GM15510 (cell line): ENCODE data around the gene NPRL2.

Experiments
- POLR2A ChIP-seq: IDR thresholded peaks from 3 replicates; pipeline ENCODE4 v1.6.1; 2011; ENCODE audit warnings: borderline replicate concordance; ENCODE audit not compliant: insufficient read length; ENCODE audit errors: extremely low read depth

NPRL2 gene

DNA sequence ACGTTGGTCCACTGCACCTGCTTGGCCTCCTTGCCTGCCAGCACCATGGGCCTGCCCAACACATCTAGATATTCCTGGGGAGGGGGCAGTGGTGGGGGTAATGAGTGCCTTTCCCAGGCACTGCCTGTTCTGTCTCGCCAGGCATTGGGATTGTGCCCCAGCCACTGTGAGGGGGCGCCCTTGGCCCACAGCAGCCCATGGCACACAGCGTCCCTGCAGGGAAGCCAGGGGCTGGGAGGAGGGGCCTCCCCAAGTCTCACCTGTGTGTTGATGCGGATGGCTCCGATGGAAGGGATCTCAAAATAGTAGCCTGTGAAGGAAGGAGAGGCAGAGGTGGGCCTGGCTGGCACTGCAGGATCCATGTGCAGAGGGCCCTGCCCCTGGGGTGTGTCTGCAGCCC is 27.4 kb upstream of the NPRL2 start:
- no peak for TF ChIP-seq POLR2A

DNA sequence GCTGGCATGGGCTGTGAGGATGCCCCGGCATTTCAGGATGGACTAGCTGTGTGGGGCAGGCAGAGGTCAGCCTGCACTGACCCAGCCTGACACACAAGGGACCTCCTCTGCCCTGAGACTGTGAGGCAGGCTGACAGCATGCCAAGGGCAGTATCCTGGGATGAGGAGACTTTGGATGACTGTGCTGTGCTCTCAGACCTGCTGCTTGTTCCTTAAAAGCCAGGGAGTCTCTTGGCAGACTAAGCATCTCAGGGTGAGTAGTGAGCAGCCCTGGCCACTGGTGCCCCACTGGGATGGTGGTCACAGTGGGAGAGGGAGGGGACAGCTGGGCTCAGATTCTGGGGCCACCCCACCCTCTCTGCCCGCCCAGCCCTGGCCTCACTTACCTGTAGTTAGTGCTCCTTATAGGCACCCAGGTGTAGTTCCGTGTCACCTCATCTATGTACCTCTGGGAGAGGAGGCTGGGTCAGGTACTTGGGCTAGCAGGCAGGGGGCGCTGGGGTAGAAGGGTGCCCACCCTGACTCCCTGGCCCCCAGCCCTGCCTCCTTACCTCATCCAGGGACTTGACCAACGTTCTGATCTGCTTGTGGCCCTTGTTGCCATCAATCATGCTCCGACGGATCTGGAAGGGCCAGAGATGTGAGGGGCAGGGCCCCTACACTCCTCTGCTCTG is 24.8 kb upstream of the NPRL2 start:
- TF ChIP-seq POLR2A: no peak

DNA sequence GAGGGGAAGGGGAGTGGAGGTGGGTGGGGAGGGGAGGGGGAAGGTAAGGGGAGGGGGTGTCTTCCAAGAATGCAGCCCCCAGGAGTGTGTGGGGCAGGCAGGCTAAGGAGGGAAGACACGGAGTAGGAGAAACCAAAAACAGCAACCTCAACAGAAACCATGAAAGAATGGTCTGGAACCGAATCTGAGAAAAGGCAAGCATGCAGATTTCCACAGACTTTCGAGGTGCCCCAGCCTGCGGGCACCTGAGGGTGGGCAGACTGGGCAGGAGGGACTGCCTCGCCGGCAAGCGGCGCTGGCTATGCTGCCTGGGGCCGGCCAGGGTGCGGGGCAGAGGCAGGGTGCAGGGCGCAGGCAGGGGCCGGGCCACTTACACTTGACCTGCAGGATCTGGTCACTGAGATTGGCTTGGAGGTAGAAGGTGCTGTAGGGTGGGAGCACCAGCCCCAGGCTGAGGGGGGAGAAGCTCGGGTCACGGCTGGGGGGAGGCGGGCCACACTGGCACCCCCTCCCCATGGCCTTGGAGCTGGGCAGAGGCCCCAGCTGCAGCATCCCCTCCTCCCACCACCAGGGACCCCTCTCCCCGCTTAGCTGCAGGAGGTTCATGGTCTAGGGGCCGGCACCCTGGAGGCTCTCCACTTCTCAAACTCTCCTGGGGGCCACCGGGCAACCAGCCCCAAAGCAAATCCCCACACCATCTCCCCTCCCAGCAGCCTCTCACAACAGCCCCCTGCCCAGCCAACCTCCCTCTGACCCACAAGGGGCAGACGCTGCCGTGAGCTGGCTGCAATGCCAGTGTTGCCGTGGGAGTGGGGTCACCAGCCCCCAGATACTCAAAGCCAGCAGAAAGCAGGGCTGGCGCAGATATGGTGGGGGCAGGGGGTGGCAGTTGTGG is 24.0 kb upstream of the NPRL2 start:
- no peak for TF ChIP-seq POLR2A

DNA sequence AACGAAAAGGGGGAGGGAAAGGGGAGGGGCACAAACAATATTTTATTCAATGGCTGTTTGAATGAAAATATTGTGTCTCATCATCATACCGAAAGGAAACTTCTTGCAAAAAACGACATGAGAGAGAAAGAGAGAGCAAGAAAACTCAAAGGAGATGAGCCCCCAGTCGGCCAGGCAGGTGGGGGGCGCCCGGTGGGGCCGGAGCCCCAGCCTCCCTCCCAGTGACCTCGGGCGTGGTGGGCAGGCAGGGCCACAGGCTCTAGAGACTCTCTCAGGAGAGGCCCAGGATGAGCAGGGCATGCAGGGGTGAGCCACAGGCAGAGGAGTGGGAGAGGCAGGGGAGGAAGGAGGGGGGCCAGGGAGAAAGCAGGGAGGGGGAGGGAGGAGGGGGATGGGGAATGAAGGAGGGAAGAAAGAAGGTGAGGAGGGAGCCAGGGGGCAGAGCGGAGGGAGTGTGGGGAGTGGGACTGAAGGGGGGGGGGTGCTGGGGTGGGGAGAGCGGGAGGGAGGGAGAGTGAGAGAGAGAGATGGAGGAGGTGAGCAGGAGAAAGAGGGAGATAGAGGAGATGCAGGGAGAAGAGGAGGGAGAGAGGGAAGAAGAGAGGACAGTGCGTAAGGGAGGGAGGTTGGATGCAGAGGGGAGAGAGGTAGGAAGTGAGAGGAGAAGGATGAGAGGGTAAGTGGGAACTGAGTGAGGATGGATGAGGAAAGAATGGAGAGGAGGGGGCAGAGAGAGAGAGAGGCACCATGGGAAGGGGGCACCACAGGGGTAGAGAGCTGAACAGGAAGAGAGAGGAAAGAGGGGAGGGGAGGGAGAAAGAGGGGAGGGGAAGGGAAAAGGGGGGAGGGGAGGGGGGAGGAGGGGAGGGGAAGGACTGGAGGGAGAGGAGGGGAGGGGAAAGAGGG is 22.8 kb upstream of the NPRL2 start:
- TF ChIP-seq POLR2A: no peak

DNA sequence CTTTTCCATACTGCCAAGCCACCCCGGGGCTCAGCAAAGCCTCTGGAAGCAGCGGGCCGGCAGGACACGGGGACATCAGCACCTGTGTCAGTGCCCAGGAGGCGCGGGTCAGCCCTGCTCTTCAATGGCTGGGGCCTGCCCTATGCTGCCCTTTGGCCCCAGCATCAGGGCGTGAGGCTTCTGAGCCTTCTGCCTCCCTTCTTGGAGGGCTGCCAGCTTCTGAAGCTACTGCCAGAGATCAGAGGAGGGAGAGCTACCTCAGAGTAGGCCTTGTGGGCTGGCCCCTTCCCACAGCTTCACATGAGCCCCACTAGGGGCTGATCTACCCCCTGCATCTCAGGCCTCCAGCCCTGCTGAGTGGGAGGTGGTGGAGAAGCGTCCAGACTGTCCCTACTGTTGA is 21.8 kb upstream of the NPRL2 start:
- no peak for TF ChIP-seq POLR2A

DNA sequence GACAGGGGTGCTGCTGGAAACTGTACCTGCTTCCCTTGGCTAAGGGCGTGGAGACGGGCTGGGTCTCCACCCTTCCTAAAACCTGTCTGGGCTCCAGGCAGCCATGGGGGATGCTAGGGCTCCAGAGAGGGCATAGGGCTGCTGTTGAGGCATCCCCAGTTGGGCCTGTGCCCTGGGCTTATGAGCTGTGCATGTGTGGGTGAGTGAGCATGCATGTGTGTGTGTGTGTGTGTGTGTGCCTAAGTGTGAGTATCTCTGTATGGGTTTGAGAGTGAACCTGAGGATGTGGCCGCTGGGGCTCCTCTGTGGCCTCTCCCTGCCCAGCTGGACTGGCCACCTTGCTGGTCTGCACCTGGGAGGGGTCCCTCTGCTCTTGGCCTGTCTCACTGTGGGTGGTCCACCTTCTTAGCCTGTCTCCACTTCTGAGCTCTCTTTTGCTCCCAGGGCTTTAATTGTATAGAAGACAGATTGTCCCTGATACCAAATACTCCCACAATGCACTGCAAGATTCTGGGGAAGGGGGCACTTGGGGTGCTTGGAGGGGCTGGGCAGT is 20.6 kb upstream of the NPRL2 start:
- TF ChIP-seq POLR2A: no peak

DNA sequence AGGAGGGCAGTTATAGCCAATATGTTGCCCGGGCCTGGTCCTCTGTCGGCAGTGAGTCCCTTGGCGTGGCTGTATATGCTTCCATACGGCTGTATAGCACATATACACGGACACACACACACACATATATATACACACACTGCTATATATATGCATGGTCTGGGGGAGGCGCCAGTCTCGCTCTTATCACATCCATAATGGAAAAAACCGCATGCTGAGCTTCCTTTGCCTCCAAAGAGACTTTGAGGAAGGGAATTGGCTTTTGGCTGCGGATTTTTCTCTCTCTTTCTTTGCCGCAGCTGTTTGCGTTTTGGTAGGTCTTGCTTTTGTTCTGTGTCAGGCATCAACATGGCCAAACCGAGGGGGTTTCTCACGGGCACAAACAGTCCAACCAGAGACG is 20.0 kb upstream of the NPRL2 start:
- no peak for TF ChIP-seq POLR2A

DNA sequence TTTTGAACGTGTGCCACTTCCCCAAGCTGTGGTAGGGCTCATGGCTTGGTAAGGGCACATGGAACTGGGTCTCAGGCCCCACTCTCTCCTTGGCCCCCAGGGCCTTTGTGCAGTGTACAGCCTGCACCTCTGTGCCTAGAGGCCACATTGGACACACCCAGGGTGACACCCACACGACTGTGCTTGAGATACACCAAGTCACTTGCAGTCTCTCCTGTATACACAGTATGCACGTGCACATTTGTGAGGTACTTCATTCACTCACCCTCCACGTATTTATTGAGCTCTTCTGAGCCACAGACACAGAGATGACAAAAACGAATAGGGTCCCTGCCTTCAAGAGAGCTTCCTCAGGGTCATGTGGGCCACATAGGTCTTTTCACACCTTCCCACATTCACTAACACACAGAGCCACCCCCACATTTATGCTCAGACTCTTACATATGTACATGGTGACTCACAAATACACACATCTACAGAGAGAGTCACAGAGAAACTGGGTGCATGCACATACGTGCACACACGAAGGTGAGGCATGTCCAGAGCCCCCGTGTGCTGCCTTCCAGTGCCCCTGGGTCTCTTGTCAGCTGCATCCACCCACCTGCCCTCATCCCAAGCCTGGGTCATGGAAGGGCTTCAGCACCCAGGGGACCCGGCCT is 18.6 kb upstream of the NPRL2 start:
- TF ChIP-seq POLR2A: no peak

DNA sequence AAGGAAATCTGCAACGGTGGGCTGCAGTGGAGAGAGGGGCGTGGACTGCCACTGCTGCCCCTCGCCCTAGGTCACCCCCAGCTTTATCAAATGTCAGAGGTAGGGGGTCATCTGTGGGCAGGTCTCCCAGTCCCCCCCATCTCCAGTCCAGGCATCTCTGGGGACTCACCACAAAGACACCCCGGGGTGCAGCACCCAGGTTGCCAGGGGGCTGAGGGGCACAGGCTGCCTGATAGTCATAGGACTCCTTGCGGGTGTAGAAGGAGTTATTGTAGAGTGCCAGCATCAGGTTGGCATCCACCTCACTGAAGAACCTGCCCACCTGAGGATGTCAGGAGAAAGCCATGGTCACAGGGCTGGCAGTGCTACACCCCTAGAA is 15.3 kb upstream of the NPRL2 start:
- TF ChIP-seq POLR2A: no peak

DNA sequence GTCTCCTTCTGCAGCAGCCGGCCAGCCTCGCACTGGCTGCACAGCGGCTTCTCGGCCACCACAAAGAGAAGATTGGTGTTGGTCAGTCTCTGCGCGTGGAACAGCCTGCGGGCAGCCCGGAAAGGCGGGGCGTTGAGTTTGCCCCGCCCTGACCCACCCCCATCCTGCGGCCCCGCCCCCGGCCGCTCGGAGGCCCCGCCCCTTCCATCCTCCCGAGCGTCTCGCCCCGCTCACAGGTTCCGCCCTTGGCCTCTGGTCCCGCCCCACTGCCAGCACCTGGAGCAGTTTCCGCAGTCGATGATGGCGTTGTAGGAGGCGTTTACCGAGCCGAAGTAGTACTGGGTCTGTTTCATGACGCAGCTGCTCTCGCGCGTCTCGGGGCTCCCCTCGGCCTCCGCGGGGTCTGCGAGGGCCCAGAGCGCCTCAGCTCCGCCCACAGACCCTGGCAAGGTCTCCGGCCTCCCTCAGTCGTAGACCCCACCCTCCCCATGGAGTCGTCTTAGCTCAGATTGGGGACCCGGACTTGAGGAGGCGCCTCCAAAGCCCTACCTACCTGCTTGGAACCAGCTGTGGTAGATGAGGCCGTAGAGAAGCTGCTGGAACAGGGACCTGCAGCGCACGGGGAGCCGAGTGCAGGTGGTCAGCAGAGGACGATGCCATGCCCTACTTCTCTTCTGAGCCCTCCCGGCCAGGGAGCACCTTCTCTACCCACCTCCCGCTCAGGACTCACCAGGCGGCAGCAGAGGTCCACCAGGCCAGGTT is 14.7 kb upstream of the NPRL2 start:
- TF ChIP-seq POLR2A: peak; percentile 35

DNA sequence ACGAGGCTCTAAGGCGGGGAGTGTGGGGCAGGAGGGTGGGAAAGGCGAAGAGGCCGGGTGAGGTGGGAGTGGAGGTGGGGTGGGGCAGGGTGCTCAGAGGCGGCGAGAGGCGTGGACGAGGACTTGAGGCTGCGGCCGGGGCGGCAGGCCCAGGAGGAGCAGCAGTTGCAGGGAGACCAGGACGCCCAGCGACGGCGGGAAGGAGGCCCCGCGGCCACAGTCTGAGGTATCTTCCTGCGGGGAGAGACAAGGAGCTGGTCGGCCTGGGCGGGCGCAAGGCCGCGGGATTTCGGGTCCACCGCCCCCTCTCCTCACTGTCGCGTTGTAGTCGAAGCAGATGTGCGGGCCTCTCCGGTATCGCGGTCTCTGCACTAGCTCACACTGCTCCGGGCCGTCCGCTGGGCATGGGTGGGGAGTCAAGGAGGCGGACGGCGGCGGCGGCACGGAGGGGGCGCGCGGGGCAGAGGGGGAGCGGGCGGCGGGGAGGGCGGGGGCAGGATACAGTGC is 14.1 kb upstream of the NPRL2 start:
- no peak for TF ChIP-seq POLR2A

DNA sequence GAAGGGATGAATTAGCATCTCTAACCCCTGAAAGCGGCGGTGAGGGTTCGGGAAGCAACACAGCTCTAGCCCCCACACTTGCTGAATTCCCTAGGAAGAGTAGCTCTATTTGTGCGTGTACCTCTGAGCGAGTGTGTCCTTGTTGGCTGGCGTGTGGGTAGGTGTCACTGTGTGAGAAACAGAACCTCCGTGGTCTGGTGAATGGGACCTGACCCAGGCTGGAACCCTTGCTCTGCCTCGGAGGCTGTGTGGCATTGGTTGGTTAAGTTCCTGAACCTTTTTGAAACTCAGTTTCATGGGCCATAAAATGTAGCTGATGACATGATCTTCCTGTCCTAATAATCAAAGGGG is 9.2 kb upstream of the NPRL2 start:
- no peak for TF ChIP-seq POLR2A
